ENCODE measurements around the gene HDAC6.

The HDAC6 gene

GRCh38 chrX:48789366-48790220, 12.3 kb upstream of the HDAC6 start:
- no peak for TF ChIP-seq CTCF (IDR thresholded peaks at IDR 0.05; ENCODE audit: low read length, missing control alignments)
- H3K4me3 ChIP-seq (replicated peaks; ENCODE audit: low read depth, low read length) = no peak overlapping the region
- DNase-seq (ENCODE audit: low read depth) = no peak

- no peak overlapping the region for H3K4me3 ChIP-seq (replicated peaks; ENCODE audit: low read depth, low read length)
- TF ChIP-seq CTCF (IDR thresholded peaks at IDR 0.05; ENCODE audit: low read length, missing control alignments) = no peak
- no peak for DNase-seq (ENCODE audit: low read depth)
These were observed 11.4 kb upstream of the HDAC6 start for GRCh38 chrX:48790477-48790876.

GRCh38 chrX:48791063-48791820, 10.6 kb upstream of the HDAC6 start:
- TF ChIP-seq CTCF (IDR thresholded peaks at IDR 0.05; ENCODE audit: low read length, missing control alignments) = no peak
- H3K4me3 ChIP-seq (replicated peaks; ENCODE audit: low read depth, low read length) = no peak overlapping the region
- no peak for DNase-seq (ENCODE audit: low read depth)

- no peak for DNase-seq (ENCODE audit: low read depth)
- H3K4me3 ChIP-seq (replicated peaks; ENCODE audit: low read depth, low read length) = no peak overlapping the region
- no peak for TF ChIP-seq CTCF (IDR thresholded peaks at IDR 0.05; ENCODE audit: low read length, missing control alignments)
These were observed 9.6 kb upstream of the HDAC6 start for GRCh38 chrX:48792219-48792618.

GRCh38 chrX:48793935-48794334, 7.9 kb upstream of the HDAC6 start:
- TF ChIP-seq CTCF (IDR thresholded peaks at IDR 0.05; ENCODE audit: low read length, missing control alignments) = no peak
- no peak overlapping the region for H3K4me3 ChIP-seq (replicated peaks; ENCODE audit: low read depth, low read length)
- DNase-seq (ENCODE audit: low read depth) = no peak

GRCh38 chrX:48794340-48794910, 7.4 kb upstream of the HDAC6 start:
- TF ChIP-seq CTCF (IDR thresholded peaks at IDR 0.05; ENCODE audit: low read length, missing control alignments) = no peak
- H3K4me3 ChIP-seq (replicated peaks; ENCODE audit: low read depth, low read length) = no peak overlapping the region
- DNase-seq (ENCODE audit: low read depth) = no peak
